H54 (cell line): ENCODE results near the gene FNDC11.
"Not testable (repeated sequence)": the region's sequence is repeated elsewhere in the genome, so short reads cannot be mapped to it uniquely, and the experiment has no call there.

Experiments used
- DNase-seq: peaks from one replicate; pipeline ENCODE4 v3.0.0; 2011; ENCODE audit warnings: low spot score, mixed read lengths; ENCODE audit not compliant: insufficient read length
- FAIRE-seq: peaks from 3 replicates; lab custom pipeline; 2011; peaks lifted over from hg19 to GRCh38; lab: Jason Lieb, UNC
- POLR2A ChIP-seq: IDR thresholded peaks from 2 replicates; pipeline ENCODE4 v1.6.1; 2011; ENCODE audit warnings: low read depth, mild to moderate bottlenecking, low read length

FNDC11 gene

DNA sequence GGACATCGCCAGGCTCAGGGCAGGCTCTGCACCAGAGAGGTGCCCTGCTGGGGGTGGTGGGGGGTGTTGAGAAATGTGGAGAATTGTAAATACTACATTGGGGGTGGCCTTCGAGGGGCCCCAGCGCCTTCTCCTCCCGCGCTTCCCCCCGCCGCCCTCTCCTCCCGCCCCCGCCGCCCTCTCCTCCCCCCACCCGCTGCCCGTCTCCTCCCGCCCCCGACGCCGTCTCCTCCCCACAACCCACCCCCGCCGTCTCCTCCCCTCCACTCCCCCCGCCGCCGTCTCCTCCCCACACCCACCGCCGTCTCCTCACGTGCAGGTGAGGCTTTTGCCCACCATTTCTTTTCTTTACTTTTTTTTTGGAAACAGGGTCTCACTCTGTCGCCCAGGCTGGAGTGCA lies 4.9 kb upstream of the FNDC11 start:
- no peak for DNase-seq
- no peak for FAIRE-seq
- TF ChIP-seq POLR2A: no peak

DNA sequence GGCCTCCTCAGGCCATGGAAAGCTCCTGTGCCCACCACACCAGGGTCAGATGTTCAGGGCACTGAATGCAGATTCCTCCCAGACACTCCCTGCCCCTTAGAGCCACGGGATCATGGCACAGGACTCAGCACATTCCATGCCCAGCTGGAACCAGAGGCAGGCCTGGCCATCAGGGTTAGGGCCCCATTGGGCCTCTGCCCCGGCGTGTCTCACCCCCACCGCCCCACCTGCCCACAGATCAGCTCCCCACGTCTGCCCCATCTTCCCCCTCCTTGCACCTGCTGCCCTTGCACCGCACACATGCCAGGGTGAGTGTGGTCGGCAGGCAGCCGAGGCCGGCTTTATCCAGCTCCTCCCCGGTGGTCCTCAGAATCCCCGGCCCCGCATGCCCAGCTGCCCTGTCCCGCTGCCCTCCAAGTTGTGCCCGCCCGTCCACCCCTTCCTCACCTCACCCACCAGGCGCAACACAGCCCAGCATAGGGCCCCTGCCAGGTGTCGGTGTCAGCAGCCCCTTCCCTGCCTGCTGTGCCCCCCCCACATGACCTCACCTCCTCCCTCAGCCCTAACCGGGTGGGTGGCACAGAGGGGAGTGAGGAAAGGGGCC lies 4.2 kb upstream of the FNDC11 start:
- no peak for TF ChIP-seq POLR2A

GRCh38 chr20:63551068-63551467 lies 2.9 kb upstream of the FNDC11 start:
- FAIRE-seq: no peak
- no peak for TF ChIP-seq POLR2A

More for the DNA sequence above, 4.2 kb upstream of the FNDC11 start:
- FAIRE-seq (no peak), DNase-seq (no peak)

DNA sequence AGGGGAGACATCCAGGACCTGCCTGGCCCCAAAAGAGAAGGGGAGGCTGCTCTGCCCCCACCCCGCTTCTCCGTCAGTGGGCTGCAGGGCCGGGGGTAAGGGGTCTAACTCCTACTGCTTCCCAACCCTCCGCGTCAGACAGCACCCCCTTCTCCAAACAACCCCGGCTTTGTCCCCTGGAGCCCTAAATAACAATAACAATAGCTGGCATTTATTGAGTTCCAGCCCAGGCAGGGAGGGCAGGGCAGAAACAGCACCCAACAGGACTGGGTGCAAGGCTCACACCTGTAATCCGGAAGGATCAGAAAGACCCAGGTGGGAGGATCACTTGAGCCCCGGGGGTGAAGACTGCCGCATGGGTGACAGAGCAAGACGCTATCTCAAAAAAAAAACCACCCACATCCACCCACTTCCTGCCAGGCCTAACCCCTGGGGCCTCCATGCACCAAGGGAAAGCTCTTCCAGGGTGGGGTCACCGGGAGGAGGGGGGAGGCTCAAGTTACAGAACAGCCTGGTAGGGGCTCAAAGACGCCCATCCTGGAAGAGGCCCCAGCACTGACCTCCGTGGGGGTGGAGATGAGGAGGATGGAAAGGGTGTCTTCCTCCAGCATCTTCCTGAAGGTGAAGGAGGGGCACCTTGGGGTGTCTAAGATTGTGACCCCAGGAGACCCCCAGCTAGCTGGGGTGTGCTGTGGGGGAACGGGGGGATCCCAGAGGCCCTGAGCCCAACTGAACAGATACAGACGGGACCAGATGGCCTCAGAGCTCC lies 1.3 kb upstream of the FNDC11 start:
- no peak for DNase-seq
- FAIRE-seq: no peak
- TF ChIP-seq POLR2A: no peak

More at GRCh38 chr20:63551068-63551467, 2.9 kb upstream of the FNDC11 start:
- DNase-seq: no peak

DNA sequence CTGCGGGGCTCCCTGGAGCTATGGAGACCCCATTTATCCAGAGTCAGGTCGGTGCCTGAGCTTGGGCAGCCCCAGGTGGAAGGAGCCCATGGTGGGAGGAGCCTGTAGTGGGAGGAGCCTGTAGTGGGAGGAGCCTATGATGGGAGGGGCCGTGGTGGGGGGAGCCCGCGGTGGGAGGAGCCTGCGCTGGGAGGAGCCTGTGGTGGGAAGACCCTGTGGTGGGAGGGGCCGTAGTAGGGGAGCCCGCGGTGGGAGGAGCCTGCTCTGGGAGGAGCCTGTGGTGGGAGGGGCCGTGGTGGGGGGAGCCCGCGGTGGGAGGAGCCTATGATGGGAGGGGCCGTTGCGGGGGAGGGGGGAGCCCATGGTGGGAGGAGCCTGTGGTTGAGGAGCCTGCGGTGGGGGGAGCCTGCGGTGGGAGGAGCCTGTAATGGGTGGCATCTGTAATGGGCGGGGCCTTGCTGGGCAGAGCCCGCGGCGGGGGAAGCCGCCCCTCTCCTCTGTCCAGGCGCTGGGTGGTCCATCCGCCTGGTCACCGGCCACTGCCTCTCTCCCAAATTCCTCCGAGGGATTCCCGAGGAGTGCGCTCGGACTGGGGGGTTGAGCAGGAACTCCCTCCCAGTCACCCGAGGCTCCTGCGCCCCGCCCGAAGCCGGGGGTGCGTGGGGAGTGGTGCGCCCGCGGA lies 567 bp upstream of the FNDC11 start:
- FAIRE-seq (peak; percentile 27), DNase-seq (peak; percentile 92)
- peak; percentile 27; the same call in 1 of the 2 replicates for TF ChIP-seq POLR2A

- FAIRE-seq (no peak), DNase-seq (no peak)
- TF ChIP-seq POLR2A: no peak
These were observed 661 bp downstream of the FNDC11 start for GRCh38 chr20:63554361-63555278.

DNA sequence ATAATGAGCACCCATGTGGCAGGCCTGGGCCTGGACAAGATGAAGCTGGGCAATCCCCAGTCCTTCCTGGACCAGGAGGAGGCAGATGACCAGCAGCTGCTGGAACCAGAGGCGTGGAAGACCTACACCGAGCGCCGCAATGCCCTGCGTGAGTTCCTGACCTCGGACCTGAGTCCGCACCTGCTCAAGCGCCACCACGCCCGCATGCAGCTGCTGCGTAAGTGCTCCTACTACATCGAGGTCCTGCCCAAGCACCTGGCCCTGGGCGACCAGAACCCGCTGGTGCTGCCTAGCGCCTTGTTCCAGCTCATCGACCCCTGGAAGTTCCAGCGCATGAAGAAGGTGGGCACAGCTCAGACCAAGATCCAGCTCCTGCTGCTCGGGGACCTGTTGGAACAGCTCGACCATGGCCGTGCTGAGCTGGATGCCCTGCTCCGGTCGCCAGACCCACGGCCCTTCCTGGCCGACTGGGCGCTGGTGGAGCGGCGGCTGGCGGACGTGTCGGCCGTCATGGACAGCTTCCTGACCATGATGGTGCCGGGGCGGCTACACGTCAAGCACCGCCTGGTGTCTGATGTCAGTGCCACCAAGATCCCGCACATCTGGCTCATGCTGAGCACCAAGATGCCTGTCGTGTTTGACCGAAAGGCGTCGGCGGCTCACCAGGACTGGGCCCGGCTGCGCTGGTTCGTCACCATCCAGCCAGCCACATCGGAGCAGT lies 1.9 kb downstream of the FNDC11 start:
- FAIRE-seq: no peak

DNA sequence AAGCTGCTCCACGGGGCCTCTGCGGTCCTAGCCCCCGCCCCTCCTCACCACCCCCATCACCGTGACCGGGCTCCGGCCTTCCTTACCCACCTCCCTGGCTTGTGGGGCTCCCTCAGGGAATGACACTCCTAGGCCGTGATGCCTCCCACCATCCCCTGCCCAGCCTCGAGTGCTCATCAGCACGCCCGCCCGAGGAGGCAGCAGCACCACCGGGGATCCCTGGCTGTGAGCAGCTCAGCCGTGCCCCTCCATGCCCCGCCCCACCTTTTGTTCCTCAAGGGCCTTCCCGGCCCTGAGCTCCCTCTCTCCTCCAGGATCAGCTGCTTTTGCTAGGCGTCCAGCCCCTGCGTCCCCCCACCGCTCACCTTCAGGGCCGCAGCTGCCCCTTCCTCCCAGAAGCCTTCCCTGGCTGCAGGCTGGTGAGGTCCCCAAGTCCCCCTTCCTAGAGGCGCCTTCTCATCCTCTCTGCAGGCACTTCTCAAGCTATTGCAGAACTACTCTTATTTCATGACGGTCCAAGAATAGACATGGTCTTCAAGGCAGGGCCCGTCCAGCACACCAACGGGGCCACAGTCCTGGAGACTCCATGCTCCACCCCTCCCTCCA lies 3.0 kb downstream of the FNDC11 start:
- DNase-seq (no peak), FAIRE-seq (no peak)
- TF ChIP-seq POLR2A: no peak

More for the DNA sequence above, 1.9 kb downstream of the FNDC11 start:
- DNase-seq: no peak
- no peak for TF ChIP-seq POLR2A

- no peak for TF ChIP-seq POLR2A
- FAIRE-seq (no peak), DNase-seq (no peak)
These were observed 3.5 kb downstream of the FNDC11 start for GRCh38 chr20:63557481-63557891.

DNA sequence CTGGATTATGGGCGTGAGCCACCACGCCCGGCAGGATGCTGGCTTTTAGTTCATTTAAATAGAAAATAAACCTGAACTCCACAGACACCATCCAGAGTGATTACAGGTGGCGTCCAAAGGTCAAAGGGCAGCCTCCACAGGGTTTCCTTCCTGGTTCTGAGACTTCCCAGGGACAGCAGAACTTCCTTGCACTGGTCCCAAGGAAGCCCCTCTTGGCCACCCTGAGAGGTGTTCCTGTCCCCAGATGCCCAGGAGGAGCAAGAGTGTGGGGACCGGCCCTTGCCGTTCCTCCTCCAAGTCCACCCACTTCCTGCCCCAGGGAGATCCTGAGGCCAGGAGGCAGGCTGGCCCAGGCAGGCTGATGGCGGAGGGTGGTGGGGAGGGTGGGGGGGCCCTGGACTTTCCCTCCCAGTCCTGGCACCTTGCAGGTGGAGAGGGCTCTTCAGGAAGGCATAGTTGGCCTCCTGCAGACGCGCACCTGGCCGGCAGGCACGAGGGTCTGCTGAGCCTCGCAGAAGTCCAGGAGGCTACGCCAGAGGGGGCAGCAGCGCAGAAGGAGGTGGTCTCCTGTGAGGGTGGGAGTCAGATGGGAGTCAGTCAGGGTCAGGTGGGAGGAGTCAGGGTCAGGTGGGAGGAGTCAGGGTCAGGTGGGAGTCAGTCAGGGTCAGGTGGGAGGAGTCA lies 5.0 kb downstream of the FNDC11 start:
- FAIRE-seq (no peak), DNase-seq (no peak)
- no peak for TF ChIP-seq POLR2A

DNA sequence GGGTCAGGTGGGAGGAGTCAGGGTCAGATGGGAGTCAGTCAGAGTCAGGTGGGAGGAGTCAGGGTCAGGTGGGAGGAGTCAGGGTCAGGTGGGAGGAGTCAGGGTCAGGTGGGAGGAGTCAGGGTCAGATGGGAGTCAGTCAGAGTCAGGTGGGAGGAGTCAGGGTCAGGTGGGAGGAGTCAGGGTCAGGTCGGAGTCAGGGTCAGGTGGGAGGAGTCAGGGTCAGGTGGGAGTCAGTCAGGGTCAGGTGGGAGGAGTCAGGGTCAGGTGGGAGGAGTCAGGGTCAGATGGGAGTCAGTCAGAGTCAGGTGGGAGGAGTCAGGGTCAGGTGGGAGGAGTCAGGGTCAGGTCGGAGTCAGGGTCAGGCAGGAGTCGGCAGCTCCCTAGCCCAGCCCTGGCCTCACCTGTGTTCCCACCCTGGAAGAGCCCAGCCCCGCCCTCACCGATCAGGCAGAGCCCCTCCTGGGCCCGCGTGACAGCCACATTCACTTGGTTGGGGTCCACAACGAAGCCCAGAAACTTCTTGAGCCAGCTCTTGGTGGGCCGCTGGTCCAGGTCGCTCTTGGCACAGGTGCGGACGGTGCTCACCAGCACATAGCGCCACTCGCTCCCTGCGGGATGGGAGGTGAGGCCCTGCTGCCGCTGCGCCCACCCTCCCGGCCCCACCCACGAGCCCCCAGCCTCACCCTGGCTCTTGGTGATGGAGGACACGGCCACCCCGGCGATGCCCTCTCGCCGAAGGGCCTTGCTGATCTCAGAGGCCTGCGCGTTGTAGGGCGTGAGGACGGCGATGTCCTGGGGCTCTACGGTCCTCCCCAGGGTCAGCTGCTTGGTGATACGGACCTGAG lies 5.8 kb downstream of the FNDC11 start:
- DNase-seq, FAIRE-seq: not testable (repeated sequence)
